H1 (cell line): Measurements from ENCODE around the gene OTUD3. TPM values are rescaled to one million over a fixed set of nuclear protein-coding genes. Genes with fewer than 3 reads are reported as not detected.

Source experiments
- CTCF ChIA-PET: fragments of 300-600 bp; sonication (Branson Sonifier 250); formaldehyde crosslinking; loops from one replicate; lab custom pipeline; 2021; ENCODE audit not compliant: partially characterized antibody; lab: Charles Lee
- POLR2A ChIA-PET: fragments of 300-600 bp; sonication (Branson Sonifier 250); formaldehyde crosslinking; loops from one replicate; lab custom pipeline; 2021; ENCODE audit warnings: inconsistent platforms; ENCODE audit not compliant: partially characterized antibody; lab: Charles Lee
- DNase-seq, 2 experiments: peaks; one replicate each; pipeline versions ENCODE4 v3.0.0 to v3.0.0-alpha.2; 2010 to 2022; ENCODE audit warnings: low spot score in 2 of 2, low read depth in 1 of 2, mixed read lengths in 1 of 2
- FAIRE-seq: peaks from 2 replicates; lab custom pipeline; 2011; peaks lifted over from hg19 to GRCh38; lab: Jason Lieb, UNC
- H2AFZ ChIP-seq: 2 replicates; pipeline ENCODE4 v1.8.1; 2012; ENCODE audit warnings: low read length, inconsistent platforms
- H2AK5ac ChIP-seq: 2 replicates; pipeline ENCODE4 v1.6.1; 2013; ENCODE audit warnings: low read depth, low read length
- H2BK120ac ChIP-seq: replicated peaks from 2 replicates; pipeline ENCODE3; 2013; ENCODE audit warnings: low read depth, low read length, inconsistent platforms
- H2BK12ac ChIP-seq: 2 replicates; pipeline ENCODE4 v1.6.1; 2013; ENCODE audit warnings: low read depth, low read length
- H2BK15ac ChIP-seq: 2 replicates; pipeline ENCODE4 v1.6.1; 2013; ENCODE audit warnings: low read length
- H2BK20ac ChIP-seq: 2 replicates; pipeline ENCODE4 v1.6.1; 2013; ENCODE audit warnings: low read length
- H2BK5ac ChIP-seq: 2 replicates; pipeline ENCODE4 v1.6.1; 2013; ENCODE audit warnings: low read depth, low read length
- H3K14ac ChIP-seq: 2 replicates; pipeline ENCODE4 v1.6.1; 2013; ENCODE audit warnings: inconsistent platforms; ENCODE audit not compliant: insufficient read length
- H3K18ac ChIP-seq: 2 replicates; pipeline ENCODE4 v1.6.1; 2013; ENCODE audit warnings: low read length; ENCODE audit errors: extremely low read depth
- H3K23ac ChIP-seq: 2 replicates; pipeline ENCODE4 v1.6.1; 2013; ENCODE audit warnings: inconsistent platforms; ENCODE audit not compliant: insufficient read length
- H3K23me2 ChIP-seq: 2 replicates; pipeline ENCODE4 v1.6.1; 2013; ENCODE audit warnings: low read depth, low read length
- H3K27ac ChIP-seq: 2 replicates; pipeline ENCODE4 v1.6.1; 2011; ENCODE audit warnings: low read depth, low read length, inconsistent platforms
- H3K27me3 ChIP-seq, 4 experiments: replicated peaks in 1 of 4; 1 replicate in 1 of 4; 2 replicates in 3 of 4; pipeline versions ENCODE4 v1.6.1 to v1.8.1; 2011 to 2013; ENCODE audit warnings: low read length in 3 of 4, mild to moderate bottlenecking in 3 of 4, inconsistent platforms in 2 of 4, mixed read lengths in 2 of 4, moderate library complexity in 1 of 4; ENCODE audit not compliant: control insufficient read depth in 3 of 4, insufficient read depth in 3 of 4; ENCODE audit errors: extremely low read depth in 1 of 4
- H3K36me3 ChIP-seq, 4 experiments: 2 replicates each; pipeline versions ENCODE4 v1.6.1 to v1.8.1; 2011 to 2013; ENCODE audit warnings: mild to moderate bottlenecking in 4 of 4, low read length in 3 of 4, moderate library complexity in 2 of 4, control low read depth in 1 of 4, inconsistent platforms in 1 of 4; ENCODE audit not compliant: insufficient read depth in 4 of 4, control insufficient read depth in 2 of 4
- H3K4ac ChIP-seq: replicated peaks from 2 replicates; pipeline ENCODE3; 2013; ENCODE audit warnings: low read length, low read depth, mixed read lengths, inconsistent platforms; ENCODE audit not compliant: insufficient read length
- H3K4me1 ChIP-seq, 4 experiments: replicated peaks in 1 of 4; 1 replicate in 1 of 4; 2 replicates in 3 of 4; pipeline versions ENCODE4 v1.6.1 to v1.8.1; 2011 to 2013; ENCODE audit warnings: low read length in 3 of 4, inconsistent platforms in 2 of 4, mixed read lengths in 1 of 4; ENCODE audit not compliant: insufficient read depth in 4 of 4, control insufficient read depth in 3 of 4
- H3K4me2 ChIP-seq, 2 experiments: 2 replicates each; pipeline versions ENCODE4 v1.6.1 to v1.8.1; 2011 to 2013; ENCODE audit warnings: low read depth in 2 of 2, low read length in 2 of 2, control low read depth in 1 of 2, inconsistent platforms in 1 of 2, mild to moderate bottlenecking in 1 of 2; ENCODE audit not compliant: insufficient read depth in 1 of 2
- H3K4me3 ChIP-seq, 4 experiments: fragments of 200-600, 300-600 bp in 1 of 4; sonication (generic), shearing (Covaris generic), sonication (Bioruptor Twin) in 1 of 4; 2 replicates each; pipeline versions ENCODE4 v1.5.1 to v1.8.1; 2011 to 2016; ENCODE audit warnings: low read length in 4 of 4, low read depth in 3 of 4, control low read depth in 2 of 4, inconsistent platforms in 2 of 4, mild to moderate bottlenecking in 2 of 4, mixed read lengths in 1 of 4, moderate library complexity in 1 of 4; ENCODE audit not compliant: insufficient read depth in 2 of 4; ENCODE audit errors: extremely low read depth in 1 of 4
- H3K56ac ChIP-seq: replicated peaks from 2 replicates; pipeline ENCODE3; 2013; ENCODE audit warnings: low read depth, mild to moderate bottlenecking, mixed read lengths, low read length, inconsistent platforms; ENCODE audit not compliant: insufficient read length
- H3K79me1 ChIP-seq: 2 replicates; pipeline ENCODE4 v1.6.1; 2013; ENCODE audit warnings: low read depth, low read length, control low read depth
- H3K79me2 ChIP-seq, 2 experiments: 2 replicates each; pipeline versions ENCODE4 v1.6.1 to v1.8.1; 2012 to 2013; ENCODE audit warnings: low read length in 2 of 2, mild to moderate bottlenecking in 2 of 2, inconsistent platforms in 1 of 2; ENCODE audit not compliant: insufficient read depth in 2 of 2, control insufficient read depth in 1 of 2
- H3K9ac ChIP-seq, 4 experiments: replicated peaks in 1 of 4; 1 replicate in 1 of 4; 2 replicates in 3 of 4; pipeline versions ENCODE4 v1.6.1 to v1.8.1; 2011 to 2013; ENCODE audit warnings: low read depth in 3 of 4, low read length in 3 of 4, control low read depth in 2 of 4, mild to moderate bottlenecking in 2 of 4, moderate library complexity in 2 of 4, inconsistent platforms in 1 of 4; ENCODE audit errors: extremely low read depth in 1 of 4
- H3K9me3 ChIP-seq, 2 experiments: 2 replicates each; pipeline versions ENCODE4 v1.6.1 to v1.8.1; 2012 to 2013; ENCODE audit warnings: mild to moderate bottlenecking in 2 of 2, moderate library complexity in 2 of 2, control low read depth in 1 of 2, inconsistent platforms in 1 of 2, low read depth in 1 of 2, low read length in 1 of 2, mixed read lengths in 1 of 2; ENCODE audit not compliant: insufficient read depth in 2 of 2
- H4K20me1 ChIP-seq, 2 experiments: replicated peaks in 1 of 2; 2 replicates each; pipeline versions ENCODE3 to v1.8.1; 2011 to 2013; ENCODE audit warnings: inconsistent platforms in 2 of 2, low read length in 2 of 2, mild to moderate bottlenecking in 1 of 2; ENCODE audit not compliant: insufficient read depth in 2 of 2, control insufficient read depth in 1 of 2
- H4K5ac ChIP-seq: 2 replicates; pipeline ENCODE4 v1.6.1; 2013; ENCODE audit warnings: low read length, low read depth, mixed read lengths, inconsistent platforms; ENCODE audit not compliant: insufficient read length
- H4K8ac ChIP-seq: 2 replicates; pipeline ENCODE4 v1.8.0; 2013; ENCODE audit warnings: mild to moderate bottlenecking, moderate library complexity, low read length, inconsistent platforms; ENCODE audit not compliant: insufficient read depth; ENCODE audit errors: extremely low read depth
- H4K91ac ChIP-seq: replicated peaks from 2 replicates; pipeline ENCODE3; 2013; ENCODE audit warnings: low read length, mixed read lengths, inconsistent platforms; ENCODE audit not compliant: insufficient read length
- CBX5 ChIP-seq: fragments of 300-800, 300-1000 bp; sonication (generic); IDR thresholded peaks from 2 replicates; pipeline ENCODE4 v1.7.1; 2016; ENCODE audit warnings: antibody characterized with exemption, low read length, low read depth
- CBX8 ChIP-seq: fragments of 300-800, 300-1000 bp; sonication (generic); IDR thresholded peaks from 2 replicates; pipeline ENCODE4 v1.7.1; 2016; ENCODE audit warnings: low read depth, low read length, borderline replicate concordance
- CHD2 ChIP-seq: IDR thresholded peaks from 2 replicates; pipeline ENCODE4 v1.6.1; 2012; ENCODE audit warnings: low read length, improper control_type of control experiment
- CTBP2 ChIP-seq: IDR thresholded peaks from 2 replicates; pipeline ENCODE4 v1.7.0; 2011; ENCODE audit warnings: borderline replicate concordance, mild to moderate bottlenecking, moderate library complexity, mixed read lengths, low read length; ENCODE audit not compliant: insufficient read depth, insufficient read length
- FOSL1 ChIP-seq: IDR thresholded peaks from 2 replicates; pipeline ENCODE4 v1.6.1; 2011; ENCODE audit warnings: mild to moderate bottlenecking, low read depth, low read length, moderate library complexity; ENCODE audit not compliant: insufficient read depth
- KDM5A ChIP-seq: fragments of 200-600 bp; IDR thresholded peaks from 2 replicates; pipeline ENCODE4 v1.7.1; 2012; ENCODE audit warnings: mild to moderate bottlenecking, low read length, inconsistent platforms, mixed read lengths
- NANOG ChIP-seq: IDR thresholded peaks from 2 replicates; pipeline ENCODE4 v1.6.1; 2011; ENCODE audit warnings: low read length, low read depth, mild to moderate bottlenecking, inconsistent platforms; ENCODE audit not compliant: insufficient read depth, poor library complexity, severe bottlenecking
- RAD21 ChIP-seq, 2 experiments: IDR thresholded peaks in 1 of 2; conservative IDR thresholded peaks in 1 of 2; 2 replicates each; pipeline ENCODE4 v1.6.1; 2011; ENCODE audit warnings: low read depth in 2 of 2, low read length in 2 of 2, improper control_type of control experiment in 1 of 2, inconsistent platforms in 1 of 2, mild to moderate bottlenecking in 1 of 2, moderate library complexity in 1 of 2
- RFX5 ChIP-seq: IDR thresholded peaks from 2 replicates; pipeline ENCODE4 v1.6.1; 2011; ENCODE audit warnings: low read depth, low read length, improper control_type of control experiment, borderline replicate concordance
- SIN3A ChIP-seq, 2 experiments: IDR thresholded peaks in 1 of 2; conservative IDR thresholded peaks in 1 of 2; 2 replicates each; pipeline ENCODE4 v1.6.1; 2011 to 2012; ENCODE audit warnings: low read length in 2 of 2, improper control_type of control experiment in 1 of 2, low read depth in 1 of 2, mild to moderate bottlenecking in 1 of 2
- SIX5 ChIP-seq: IDR thresholded peaks from 2 replicates; pipeline ENCODE4 v1.6.1; 2011; ENCODE audit warnings: mild to moderate bottlenecking, low read depth, low read length
- SP1 ChIP-seq: IDR thresholded peaks from 2 replicates; pipeline ENCODE4 v1.6.1; 2011; ENCODE audit warnings: low read depth, low read length
- SRF ChIP-seq: IDR thresholded peaks from 2 replicates; pipeline ENCODE4 v1.6.1; 2011; ENCODE audit warnings: mild to moderate bottlenecking, low read depth, low read length, moderate library complexity
- TCF12 ChIP-seq: IDR thresholded peaks from 2 replicates; pipeline ENCODE4 v1.6.1; 2011; ENCODE audit warnings: low read depth, mild to moderate bottlenecking, low read length
- TEAD4 ChIP-seq: IDR thresholded peaks from 2 replicates; pipeline ENCODE4 v1.6.1; 2012; ENCODE audit warnings: low read depth, low read length, inconsistent platforms, mixed read lengths
- WGBS, 2 experiments: shearing (Covaris generic) in 1 of 2; methylation state at CpG; one replicate each; pipeline versions ENCODE4 v1.1.6 to v1.1.7; 2013 to 2015; ENCODE audit warnings: low lambda C conversion rate in 2 of 2, mixed read lengths in 2 of 2, inconsistent platforms in 1 of 2, low coverage in 1 of 2, missing lambda C conversion rate in 1 of 2; ENCODE audit not compliant: insufficient replicate concordance in 2 of 2, insufficient coverage in 1 of 2, insufficient read length in 1 of 2; ENCODE audit errors: extremely low coverage in 1 of 2, missing lambda C conversion rate in 1 of 2; 5-methylcytosine and 5-hydroxymethylcytosine counted together
- polyA plus RNA-seq, 7 experiments: library from polyadenylated mRNA; depleted of rRNA in 3 of 7; stranded (reverse) in 5 of 7; unstranded in 2 of 7; fragments of >200 nt in 5 of 7; fragments of 200-250 nt in 2 of 7; gene quantifications; 1 replicate in 5 of 7; 2 replicates in 1 of 7; 4 replicates in 1 of 7; pipeline versions ENCODE4 v1.2.1 to v1.2.3, GENCODE V29; 2011 to 2013; ENCODE audit warnings: missing spikeins in 2 of 7, mixed read lengths in 2 of 7
- total RNA-seq: library from RNA; stranded (reverse); fragmentation: NEBNext Ultra II Directional; extraction: Animal tissue kit (Norgen Biotek cat#: 25700); gene quantifications from 2 replicates; pipeline ENCODE4 v1.2.1, GENCODE V29; 2021

Gene OTUD3
- total and polyA plus RNA-seq, 2 of the 8 experiments (the other 6 are each of a cell fraction or from before 2014, with no cell fraction given) = 6.3 to 11.9 TPM

- Histone ChIP-seq H3K9ac (no peak overlapping the region), H4K8ac (no peak overlapping the region), H3K18ac (no peak overlapping the region), H3K4me3 (no peak overlapping the region), H3K56ac (no peak overlapping the region), H3K27ac (no peak overlapping the region), H3K4me2 (no peak overlapping the region), H3K36me3 (no peaks in the 10 kb centered on the region), H2BK5ac (no peak overlapping the region), H2BK20ac (no peak overlapping the region), H2AK5ac (no peak overlapping the region), H3K27me3 (0 out of 7 replicates have a peak, but pooled peaks cover 0 to 2% (median 0%) of the 10 kb centered on the region in 4 experiments), H3K4me1 (no peaks in the 10 kb centered on the region), H4K5ac (no peak overlapping the region), H4K20me1 (no peaks in the 10 kb centered on the region), H2BK15ac (no peak overlapping the region), H3K23ac (no peak overlapping the region), H3K14ac (no peak overlapping the region), H3K9me3 (no peaks in the 10 kb centered on the region), H2AFZ (no peak overlapping the region), H2BK12ac (no peak overlapping the region), H3K79me1 (no peaks in the 10 kb centered on the region), H3K79me2 (no peaks in the 10 kb centered on the region), H3K23me2 (no peaks in the 10 kb centered on the region), H2BK120ac (no peak overlapping the region), H3K4ac (no peak overlapping the region), H4K91ac (no peak overlapping the region)
- TF ChIP-seq KDM5A (no peak), RFX5 (no peak), TEAD4 (no peak), CBX5 (no peak), TCF12 (no peak), CHD2 (no peak), NANOG (no peak), SRF (no peak), CBX8 (no peak), FOSL1 (no peak), SIX5 (no peak), CTBP2 (no peak), SIN3A (conservative IDR thresholded peaks at IDR 0.05 in 1 of 2, IDR thresholded peaks at IDR 0.05 in 1 of 2; ENCODE audit: low read depth in 1 of 2, low read length in 2 of 2) (no peak), SP1 (no peak), RAD21 (IDR thresholded peaks at IDR 0.05 in 1 of 2, conservative IDR thresholded peaks at IDR 0.05 in 1 of 2; ENCODE audit: low read depth in 2 of 2, low read length in 2 of 2) (no peak)
- ChIA-PET CTCF (no interaction called here), POLR2A (no interaction called here)
- FAIRE-seq (no peak), DNase-seq (no peak)
- WGBS, 2 experiments = 81% methylated on average over 2 of the region's 2 CpGs; no CpG with 5 or more reads in 1 of the 2 experiments
These were observed 21.2 kb upstream of the OTUD3 start for GRCh38 chr1:19861034-19861433.
